WTC11 (cell line): ENCODE data around the gene PSMD5.

Source experiments
- FOXP1 ChIP-seq: sonication (generic); formaldehyde crosslinking; IDR thresholded peaks from 2 replicates; pipeline ENCODE4 v1.8.0; 2022; ENCODE audit warnings: missing genetic modification reagents, mild to moderate bottlenecking, moderate library complexity, borderline replicate concordance
- SP1 ChIP-seq: sonication (generic); formaldehyde crosslinking; conservative IDR thresholded peaks from 2 replicates; pipeline ENCODE4 v1.8.1; 2022; ENCODE audit warnings: missing genetic modification reagents
- ZNF317 ChIP-seq: sonication (generic); formaldehyde crosslinking; IDR thresholded peaks from 2 replicates; pipeline ENCODE4 v1.8.1; 2023; ENCODE audit warnings: low read depth, mild to moderate bottlenecking, moderate library complexity, missing genetic modification reagents, borderline replicate concordance
- TF ChIP-seq, protein P1 (sequence below): sonication (generic); formaldehyde crosslinking; IDR thresholded peaks from 2 replicates; pipeline ENCODE4 v1.8.1; 2023; ENCODE audit warnings: mild to moderate bottlenecking, missing genetic modification reagents, moderate library complexity
- TF ChIP-seq, protein P2 (sequence below): fragments of 200-600 bp; IDR thresholded peaks from 2 replicates; pipeline ENCODE4 v1.8.0; 2022; ENCODE audit warnings: antibody characterized with exemption

DNA sequence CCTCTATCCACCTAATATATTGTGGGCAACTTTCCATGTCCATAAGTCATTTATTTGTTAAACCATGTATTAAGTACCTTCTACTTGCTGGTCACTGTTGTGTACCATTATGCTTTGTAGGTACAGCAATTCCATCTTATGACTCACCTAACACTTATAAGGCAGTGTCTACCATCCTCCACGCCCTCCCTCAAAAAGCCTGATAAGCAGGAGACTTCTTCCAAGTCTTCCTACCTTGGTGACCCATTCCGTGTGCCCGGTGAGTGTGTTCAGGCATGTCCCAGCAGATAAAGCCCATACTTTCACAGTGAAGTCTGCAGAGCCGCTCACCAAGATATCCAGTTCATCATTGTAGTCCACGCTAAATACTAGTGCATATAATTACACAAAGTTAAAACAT lies 66.9 kb downstream of the PSMD5 start:
- TF ChIP-seq SP1 (CRISPR knock-in tag) (no peak), ZNF317 (CRISPR knock-in tag) (no peak), FOXP1 (CRISPR knock-in tag) (no peak)
- TF ChIP-seq, protein P1, sequence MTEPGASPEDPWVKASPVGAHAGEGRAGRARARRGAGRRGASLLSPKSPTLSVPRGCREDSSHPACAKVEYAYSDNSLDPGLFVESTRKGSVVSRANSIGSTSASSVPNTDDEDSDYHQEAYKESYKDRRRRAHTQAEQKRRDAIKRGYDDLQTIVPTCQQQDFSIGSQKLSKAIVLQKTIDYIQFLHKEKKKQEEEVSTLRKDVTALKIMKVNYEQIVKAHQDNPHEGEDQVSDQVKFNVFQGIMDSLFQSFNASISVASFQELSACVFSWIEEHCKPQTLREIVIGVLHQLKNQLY (CRISPR knock-in tag), result no peak
- TF ChIP-seq, protein P2, sequence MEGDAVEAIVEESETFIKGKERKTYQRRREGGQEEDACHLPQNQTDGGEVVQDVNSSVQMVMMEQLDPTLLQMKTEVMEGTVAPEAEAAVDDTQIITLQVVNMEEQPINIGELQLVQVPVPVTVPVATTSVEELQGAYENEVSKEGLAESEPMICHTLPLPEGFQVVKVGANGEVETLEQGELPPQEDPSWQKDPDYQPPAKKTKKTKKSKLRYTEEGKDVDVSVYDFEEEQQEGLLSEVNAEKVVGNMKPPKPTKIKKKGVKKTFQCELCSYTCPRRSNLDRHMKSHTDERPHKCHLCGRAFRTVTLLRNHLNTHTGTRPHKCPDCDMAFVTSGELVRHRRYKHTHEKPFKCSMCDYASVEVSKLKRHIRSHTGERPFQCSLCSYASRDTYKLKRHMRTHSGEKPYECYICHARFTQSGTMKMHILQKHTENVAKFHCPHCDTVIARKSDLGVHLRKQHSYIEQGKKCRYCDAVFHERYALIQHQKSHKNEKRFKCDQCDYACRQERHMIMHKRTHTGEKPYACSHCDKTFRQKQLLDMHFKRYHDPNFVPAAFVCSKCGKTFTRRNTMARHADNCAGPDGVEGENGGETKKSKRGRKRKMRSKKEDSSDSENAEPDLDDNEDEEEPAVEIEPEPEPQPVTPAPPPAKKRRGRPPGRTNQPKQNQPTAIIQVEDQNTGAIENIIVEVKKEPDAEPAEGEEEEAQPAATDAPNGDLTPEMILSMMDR, result no peak
